OCI-LY7 (cell line): ENCODE results near the gene SOX21. TPM values are rescaled to one million over a fixed set of nuclear protein-coding genes. Genes with fewer than 3 reads are reported as not detected.

Experiments used
- BruUV-seq: library from RNA; stranded (reverse); fragments of 400-500 nt; replicated peaks from 2 replicates; lab custom pipeline; 2021; lab: Mats Ljungman, UMichigan
- CTCF ChIA-PET: fragments of 300-600 bp; sonication (Branson Sonifier 250); formaldehyde crosslinking; loops from one replicate; lab custom pipeline; 2022; ENCODE audit warnings: antibody characterized with exemption; ENCODE audit not compliant: unreplicated experiment; lab: Charles Lee
- POLR2A ChIA-PET: fragments of 300-600 bp; sonication (Branson Sonifier 250); formaldehyde crosslinking; loops from one replicate; lab custom pipeline; 2022; ENCODE audit warnings: antibody characterized with exemption; lab: Charles Lee
- DNase-seq: peaks from one replicate; pipeline ENCODE4 v3.0.0-alpha.2; 2015; ENCODE audit warnings: low spot score
- H2AFZ ChIP-seq: fragments of 200-600 bp; sonication (generic), shearing (Covaris generic); 2 replicates; pipeline ENCODE4 v1.6.1; 2014; ENCODE audit warnings: mild to moderate bottlenecking, antibody characterized with exemption, low read length, moderate library complexity
- H3K27ac ChIP-seq: fragments of 200-600 bp; sonication (generic); 2 replicates; pipeline ENCODE4 v1.5.1; 2014; ENCODE audit warnings: mixed run types, low read depth, mild to moderate bottlenecking, moderate library complexity, low read length, inconsistent platforms; ENCODE audit not compliant: poor library complexity, severe bottlenecking
- H3K36me3 ChIP-seq: fragments of 200-600 bp; sonication (generic); 2 replicates; pipeline ENCODE4 v1.6.1; 2014; ENCODE audit warnings: mild to moderate bottlenecking, antibody characterized with exemption, low read length, moderate library complexity, mixed read lengths; ENCODE audit not compliant: insufficient read depth
- H3K4me1 ChIP-seq: fragments of 200-600 bp; sonication (generic); 2 replicates; pipeline ENCODE4 v1.5.1; 2014; ENCODE audit warnings: mild to moderate bottlenecking, low read length; ENCODE audit not compliant: insufficient read depth, poor library complexity, severe bottlenecking
- H3K4me2 ChIP-seq: fragments of 200-600 bp; sonication (generic); 2 replicates; pipeline ENCODE4 v1.6.1; 2014; ENCODE audit warnings: mild to moderate bottlenecking, low read length
- H3K4me3 ChIP-seq: fragments of 200-600 bp; sonication (generic); 2 replicates; pipeline ENCODE4 v1.5.1; 2014; ENCODE audit warnings: mild to moderate bottlenecking, low read depth, low read length; ENCODE audit not compliant: poor library complexity, severe bottlenecking
- H3K79me2 ChIP-seq: fragments of 200-600 bp; sonication (generic); 2 replicates; pipeline ENCODE4 v1.6.1; 2016; ENCODE audit warnings: low read depth, mild to moderate bottlenecking, low read length, moderate library complexity, mixed read lengths; ENCODE audit not compliant: insufficient read depth
- H3K9me2 ChIP-seq: fragments of 200-600 bp; sonication (generic); 2 replicates; pipeline ENCODE4 v1.6.1; 2016; ENCODE audit warnings: mild to moderate bottlenecking, low read length, mixed read lengths; ENCODE audit not compliant: insufficient read depth
- H3K9me3 ChIP-seq: fragments of 200-600 bp; sonication (generic); 2 replicates; pipeline ENCODE4 v1.6.1; 2014; ENCODE audit warnings: mild to moderate bottlenecking, mixed run types, low read length, mixed read lengths
- H4K20me1 ChIP-seq: fragments of 200-600 bp; sonication (generic); 2 replicates; pipeline ENCODE4 v1.6.1; 2014; ENCODE audit warnings: mild to moderate bottlenecking, antibody characterized with exemption, low read length, moderate library complexity, mixed read lengths; ENCODE audit not compliant: insufficient read depth
- EZH2phosphoT487 ChIP-seq: fragments of 200-600 bp; sonication (generic); IDR thresholded peaks from 2 replicates; pipeline ENCODE4 v1.6.1; 2018; ENCODE audit warnings: low read depth, borderline replicate concordance, mild to moderate bottlenecking, mixed run types, antibody characterized with exemption, low read length, moderate library complexity, mixed read lengths
- intact Hi-C: fragments of 100-400 bp; cut with micrococcal nuclease; formaldehyde crosslinking; loops from one replicate; pipeline ENCODE4 v1.10.0; 2022; ENCODE audit not compliant: unreplicated experiment
- total RNA-seq, 2 experiments: library from RNA; depleted of rRNA in 1 of 2; stranded (reverse); fragments of >200 nt in 1 of 2; shearing (Covaris generic) in 1 of 2; gene quantifications; 2 replicates each; pipeline ENCODE4 v1.2.3, GENCODE V29; 2014 to 2022
- TF ChIP-seq, protein P1 (sequence below): fragments of 200-600 bp; sonication (generic); conservative IDR thresholded peaks from 2 replicates; pipeline ENCODE4 v1.5.1; 2014; ENCODE audit warnings: mild to moderate bottlenecking, antibody characterized with exemption, low read length, moderate library complexity, mixed read lengths

The SOX21 gene
- total RNA-seq, 2 experiments from 2014 or later: not detected

DNA sequence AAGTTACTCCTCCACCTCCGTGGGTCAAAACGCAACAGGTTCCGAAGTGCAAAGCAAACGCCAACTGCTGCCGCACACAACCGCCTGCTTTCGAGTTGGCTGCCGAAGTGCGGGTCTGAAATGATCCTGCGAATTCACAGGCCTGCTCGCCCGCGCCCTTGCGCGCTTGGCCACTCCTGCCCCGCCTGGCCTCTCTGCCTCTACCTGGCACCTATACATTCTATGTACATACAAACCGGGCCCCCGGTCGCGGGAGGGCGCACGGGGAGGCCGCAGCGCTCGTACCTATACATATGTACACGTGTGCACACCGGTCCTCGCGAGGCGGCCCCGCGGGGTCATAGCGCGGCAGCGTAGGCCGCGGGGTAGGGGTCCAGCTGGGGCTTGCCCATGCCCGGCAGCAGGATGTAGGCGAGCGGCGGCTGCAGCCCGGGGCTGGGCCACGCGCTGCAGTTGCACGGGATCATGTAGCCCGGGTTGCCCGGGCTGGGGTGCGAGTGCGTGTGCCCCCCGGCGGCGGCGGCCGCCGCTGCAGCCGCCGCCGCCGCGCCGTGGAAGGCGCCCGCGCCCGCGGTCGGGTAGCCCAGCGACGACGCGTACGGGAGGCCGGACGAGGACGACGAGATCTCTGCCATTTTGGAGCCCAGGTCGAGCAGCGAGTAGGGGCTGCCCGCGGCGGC lies 1.3 kb downstream of the SOX21 start:
- Histone ChIP-seq H2AFZ (no peak overlapping the region), H3K27ac (no peak overlapping the region), H3K9me3 (no peaks in the 10 kb centered on the region), H3K79me2 (no peaks in the 10 kb centered on the region), H4K20me1 (no peaks in the 10 kb centered on the region), H3K4me3 (no peak overlapping the region), H3K9me2 (no peaks in the 10 kb centered on the region), H3K36me3 (no peaks in the 10 kb centered on the region), H3K4me1 (no peaks in the 10 kb centered on the region), H3K4me2 (no peak overlapping the region)
- intact Hi-C loops: no loop called here
- CTCF ChIA-PET: no interaction called here
- POLR2A ChIA-PET: no interaction called here
- TF ChIP-seq, protein P1, sequence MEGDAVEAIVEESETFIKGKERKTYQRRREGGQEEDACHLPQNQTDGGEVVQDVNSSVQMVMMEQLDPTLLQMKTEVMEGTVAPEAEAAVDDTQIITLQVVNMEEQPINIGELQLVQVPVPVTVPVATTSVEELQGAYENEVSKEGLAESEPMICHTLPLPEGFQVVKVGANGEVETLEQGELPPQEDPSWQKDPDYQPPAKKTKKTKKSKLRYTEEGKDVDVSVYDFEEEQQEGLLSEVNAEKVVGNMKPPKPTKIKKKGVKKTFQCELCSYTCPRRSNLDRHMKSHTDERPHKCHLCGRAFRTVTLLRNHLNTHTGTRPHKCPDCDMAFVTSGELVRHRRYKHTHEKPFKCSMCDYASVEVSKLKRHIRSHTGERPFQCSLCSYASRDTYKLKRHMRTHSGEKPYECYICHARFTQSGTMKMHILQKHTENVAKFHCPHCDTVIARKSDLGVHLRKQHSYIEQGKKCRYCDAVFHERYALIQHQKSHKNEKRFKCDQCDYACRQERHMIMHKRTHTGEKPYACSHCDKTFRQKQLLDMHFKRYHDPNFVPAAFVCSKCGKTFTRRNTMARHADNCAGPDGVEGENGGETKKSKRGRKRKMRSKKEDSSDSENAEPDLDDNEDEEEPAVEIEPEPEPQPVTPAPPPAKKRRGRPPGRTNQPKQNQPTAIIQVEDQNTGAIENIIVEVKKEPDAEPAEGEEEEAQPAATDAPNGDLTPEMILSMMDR: no peak
- no peak for TF ChIP-seq EZH2phosphoT487
- no peak for DNase-seq
- no TSS peak for BruUV-seq

DNA sequence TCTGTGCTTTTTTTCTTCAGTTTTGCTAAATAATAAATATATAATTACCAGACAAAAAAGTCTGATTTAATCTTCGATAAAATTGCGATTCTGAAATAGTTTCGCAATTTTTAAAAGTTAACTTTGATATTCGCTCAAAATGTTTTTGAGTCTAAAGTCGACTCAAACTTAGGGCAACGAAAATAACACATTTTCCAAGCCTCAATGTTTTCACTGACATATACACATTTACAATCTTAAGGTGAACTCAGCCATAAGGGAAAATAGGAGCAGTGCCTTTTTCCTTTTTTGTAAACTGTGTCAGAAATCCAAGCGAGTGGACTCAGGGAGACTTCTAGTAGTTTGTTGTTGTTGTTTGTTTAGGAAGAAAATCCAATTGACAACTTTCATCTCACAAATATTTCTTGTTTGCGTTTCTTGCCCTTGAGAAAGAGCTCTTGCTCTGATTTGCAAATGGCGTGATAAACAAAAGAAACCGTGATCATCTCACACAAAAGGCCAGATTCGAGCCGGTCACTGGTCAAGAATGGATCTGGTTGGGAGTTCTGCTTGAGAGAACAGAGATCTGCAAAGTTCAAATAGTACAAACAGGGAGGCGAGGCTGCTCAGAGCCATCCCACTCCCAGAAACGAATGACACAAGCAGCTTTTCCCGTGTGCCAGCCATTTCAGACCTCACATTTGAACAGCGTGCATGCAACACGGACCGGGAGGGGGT lies 2.1 kb downstream of the SOX21 start:
- CTCF ChIA-PET: no interaction called here
- BruUV-seq: no TSS peak

More for the DNA sequence above, 2.1 kb downstream of the SOX21 start:
- no peaks in the 10 kb centered on the region for H3K9me2 ChIP-seq
- H3K36me3 ChIP-seq: no peaks in the 10 kb centered on the region
- POLR2A ChIA-PET: interaction anchor here (0.6 kb wide), 1 partner anchor 209 kb away, joined by 3 read pairs; no protein-coding TSS in a partner anchor
- no peaks in the 10 kb centered on the region for H3K9me3 ChIP-seq
- H3K4me2 ChIP-seq: no peak overlapping the region
- intact Hi-C loops: no loop called here
- no peaks in the 10 kb centered on the region for H3K4me1 ChIP-seq
- no peak overlapping the region for H2AFZ ChIP-seq
- no peaks in the 10 kb centered on the region for H4K20me1 ChIP-seq
- no peak for DNase-seq
- H3K79me2 ChIP-seq: no peaks in the 10 kb centered on the region
- H3K4me3 ChIP-seq: no peak overlapping the region
- H3K27ac ChIP-seq: no peak overlapping the region
- TF ChIP-seq EZH2phosphoT487: no peak
- TF ChIP-seq, protein P1: no peak
